Measurements from ENCODE around the gene HOXD4.

Gene HOXD4

GRCh38 chr2:176193048-176193447 is 41.7 kb downstream of the HOXD4 start:
- DNase-seq, result no peak

- DNase-seq, result no peak
Observed at GRCh38 chr2:176199902-176200301, 48.6 kb downstream of the HOXD4 start.

GRCh38 chr2:176200971-176201370 is 49.6 kb downstream of the HOXD4 start:
- DNase-seq, result no peak

DNA sequence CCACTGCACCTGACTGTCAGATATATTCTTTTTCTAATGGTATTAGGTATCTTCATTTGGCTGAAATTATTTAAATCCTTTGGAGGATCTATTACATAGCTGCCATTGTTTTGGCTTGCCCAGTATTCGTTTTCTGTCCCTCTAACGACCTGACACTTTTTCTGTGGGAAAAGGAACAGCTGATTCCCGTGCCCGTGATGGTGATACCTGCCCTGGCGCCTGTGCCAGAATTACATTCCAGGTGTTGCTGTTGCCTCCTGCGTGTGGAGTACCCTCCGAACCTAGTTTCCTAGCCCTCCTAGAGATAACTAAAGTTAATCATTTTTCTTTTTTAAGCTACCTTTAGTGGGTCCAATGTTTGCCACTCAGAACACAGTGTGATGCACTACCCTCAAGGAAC is 51.1 kb downstream of the HOXD4 start:
- DNase-seq, result no peak

Measured in fibroblast of upper back skin (primary cell).